GM12878 (cell line): ENCODE measurements around the gene KHNYN.

ENCODE experiments used
- CTCF ChIP-seq, 3 experiments: IDR thresholded peaks in 2 of 3; conservative IDR thresholded peaks in 1 of 3; 2 replicates each; pipeline ENCODE4 v1.5.1; 2011; ENCODE audit warnings: low read depth in 3 of 3, low read length in 3 of 3, mild to moderate bottlenecking in 3 of 3, control low read depth in 2 of 3, moderate library complexity in 2 of 3, inconsistent platforms in 1 of 3, mixed read lengths in 1 of 3; ENCODE audit not compliant: control insufficient read depth in 2 of 3, insufficient read depth in 1 of 3; ENCODE audit errors: extremely low read depth in 1 of 3
- EZH2 ChIP-seq: IDR thresholded peaks from 2 replicates; pipeline ENCODE4 v1.6.1; 2012; ENCODE audit warnings: low read depth, mild to moderate bottlenecking, control low read depth, inconsistent platforms, low read length, borderline replicate concordance; ENCODE audit not compliant: control insufficient read depth

- TF ChIP-seq EZH2 (no peak), CTCF (IDR thresholded peaks at IDR 0.05 in 2 of 3, conservative IDR thresholded peaks at IDR 0.05 in 1 of 3; ENCODE audit: control insufficient read depth in 2 of 3, extremely low read depth in 1 of 3, insufficient read depth in 1 of 3, low read depth in 3 of 3, low read length in 3 of 3) (no peak)
Observed at GRCh38 chr14:24399999-24400718, 29.6 kb upstream of the KHNYN start.
